HG03064 (cell line): Measurements from ENCODE around the gene CPB2.

ENCODE experiments used
- ATAC-seq: cut with Tn5 transposase; IDR thresholded peaks from one replicate; pipeline ENCODE4 v1.9.1; 2021; ENCODE audit warnings: low read depth; ENCODE audit not compliant: unreplicated experiment

The CPB2 gene

GRCh38 chr13:46006688-46007452, 98.0 kb downstream of the CPB2 start:
- no peak for ATAC-seq

DNA sequence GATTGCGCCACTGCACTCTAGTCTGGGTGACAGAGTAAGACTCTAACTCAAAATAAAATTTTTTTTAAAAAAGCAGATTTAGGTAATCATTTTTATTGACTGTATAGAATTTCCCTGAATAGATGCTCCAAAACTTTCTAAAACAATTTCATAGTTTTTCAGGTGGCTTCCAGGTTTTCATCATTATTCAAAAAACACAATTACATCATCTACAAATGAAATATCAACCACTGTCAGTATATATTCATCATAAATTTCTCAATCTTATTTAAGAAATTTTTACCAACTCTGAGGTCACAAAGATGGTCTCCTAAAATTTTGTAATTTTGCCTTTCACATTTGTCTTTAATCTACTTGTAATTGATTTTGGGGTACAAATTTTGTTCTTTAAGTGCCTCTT, 100.3 kb downstream of the CPB2 start:
- ATAC-seq = no peak
